Hepatocyte (in vitro differentiated cells): ENCODE results near the gene SYCE1L. TPM values are rescaled to one million over a fixed set of nuclear protein-coding genes. Genes with fewer than 3 reads are reported as not detected.

Source experiments
- DNase-seq: peaks from one replicate; pipeline ENCODE4 v3.0.0-alpha.2; 2016; ENCODE audit warnings: low spot score
- H2AFZ ChIP-seq: fragments of 200-600 bp; sonication (generic); 2 replicates; pipeline ENCODE4 v1.6.0; 2016; ENCODE audit warnings: antibody characterized with exemption, mild to moderate bottlenecking
- H3K27ac ChIP-seq: fragments of 200-600 bp; sonication (generic); 2 replicates; pipeline ENCODE4 v1.5.1; 2016; ENCODE audit warnings: mild to moderate bottlenecking
- H3K27me3 ChIP-seq: fragments of 200-600 bp; sonication (generic); 2 replicates; pipeline ENCODE4 v1.6.1; 2016
- H3K36me3 ChIP-seq: fragments of 200-600 bp; sonication (generic); replicated peaks from 2 replicates; pipeline ENCODE4 v1.5.1; 2016; ENCODE audit warnings: low read depth; ENCODE audit not compliant: insufficient read depth
- H3K4me1 ChIP-seq: fragments of 200-600 bp; sonication (generic); 2 replicates; pipeline ENCODE4 v1.5.1; 2016; ENCODE audit warnings: mild to moderate bottlenecking, moderate library complexity; ENCODE audit not compliant: insufficient read depth
- H3K4me2 ChIP-seq: fragments of 200-600 bp; sonication (generic); 2 replicates; pipeline ENCODE4 v1.6.0; 2016
- H3K4me3 ChIP-seq: fragments of 200-600 bp; sonication (generic); 2 replicates; pipeline ENCODE4 v1.5.1; 2016; ENCODE audit warnings: mild to moderate bottlenecking
- H3K79me2 ChIP-seq: fragments of 200-600 bp; sonication (generic); 2 replicates; pipeline ENCODE4 v1.6.0; 2017; ENCODE audit warnings: mild to moderate bottlenecking
- H3K9me2 ChIP-seq: fragments of 200-600 bp; sonication (generic); replicated peaks from 2 replicates; pipeline ENCODE4 v1.6.0; 2017; ENCODE audit warnings: mild to moderate bottlenecking; ENCODE audit not compliant: insufficient read depth
- H3K9me3 ChIP-seq: fragments of 200-600 bp; sonication (generic); 2 replicates; pipeline ENCODE4 v1.5.1; 2016; ENCODE audit warnings: low read depth, mild to moderate bottlenecking
- H4K20me1 ChIP-seq: fragments of 200-600 bp; sonication (generic); 2 replicates; pipeline ENCODE4 v1.6.0; 2016; ENCODE audit warnings: mild to moderate bottlenecking; ENCODE audit not compliant: insufficient read depth, poor library complexity, severe bottlenecking
- CTCF ChIP-seq: fragments of 200-600 bp; sonication (generic); IDR thresholded peaks from 2 replicates; pipeline ENCODE4 v1.5.1; 2016; ENCODE audit warnings: antibody characterized with exemption, mild to moderate bottlenecking; ENCODE audit not compliant: poor library complexity
- EZH2 ChIP-seq: fragments of 200-600 bp; sonication (generic); IDR thresholded peaks from 2 replicates; pipeline ENCODE4 v1.6.1; 2016; ENCODE audit warnings: antibody characterized with exemption, mild to moderate bottlenecking, borderline replicate concordance
- EZH2phosphoT487 ChIP-seq: fragments of 200-600 bp; sonication (generic); IDR thresholded peaks from one replicate; pipeline ENCODE4 v1.6.1; 2018; ENCODE audit warnings: antibody characterized with exemption, mild to moderate bottlenecking, low read depth, moderate library complexity; ENCODE audit not compliant: unreplicated experiment, severe bottlenecking
- WGBS: methylation state at CpG from one replicate; pipeline ENCODE4 v1.1.6; 2016; ENCODE audit warnings: low lambda C conversion rate; ENCODE audit errors: missing lambda C conversion rate; 5-methylcytosine and 5-hydroxymethylcytosine counted together
- polyA plus RNA-seq: library from polyadenylated mRNA; unstranded; fragments of >200 nt; fragmentation: Nextera tagmentation; extraction: Ambion mirVana; gene quantifications from 2 replicates; pipeline ENCODE4 v1.2.1, GENCODE V29; 2016
- total RNA-seq: library from RNA; depleted of rRNA; stranded (reverse); fragments of >200 nt; gene quantifications from 2 replicates; pipeline ENCODE4 v1.2.3, GENCODE V29; 2014

SYCE1L gene
- total and polyA plus RNA-seq, 2 experiments from 2014 or later, result 2.6 to 8.2 TPM

- Histone ChIP-seq H3K79me2 (peaks cover 22% of the 10 kb centered on the region), H3K4me3 (peak within 1 kb of the TSS; percentile 38), H2AFZ (peak within 1 kb of the TSS; percentile 86), H4K20me1 (no peaks in the 10 kb centered on the region), H3K36me3 (no peaks in the 10 kb centered on the region), H3K27me3 (no peaks in the 10 kb centered on the region), H3K4me1 (peaks cover 8% of the 10 kb centered on the region), H3K9me2 (no peaks in the 10 kb centered on the region), H3K4me2 (peak within 1 kb of the TSS; percentile 87), H3K9me3 (no peaks in the 10 kb centered on the region), H3K27ac (peak within 1 kb of the TSS; percentile 85)
- TF ChIP-seq EZH2 (no peak), CTCF (no peak), EZH2phosphoT487 (no peak)
- under 1% methylated on average over 63 of the region's 63 CpGs for WGBS
- peak; percentile 98 for DNase-seq
Measured at GRCh38 chr16:77190478-77191258, 8.5 kb upstream of the SYCE1L start, which contains the start of gene MON1B. Gene MON1B, plus strand, starts transcription at chr16:77191190. Its CDS starts 296 bp downstream, at chr16:77191486.

GRCh38 chr16:77191259-77191969 lies 7.8 kb upstream of the SYCE1L start:
- H2AFZ ChIP-seq, result peak overlapping the region; percentile 86
- DNase-seq, result peak; percentile 26
- peaks cover 8% of the 10 kb centered on the region for H3K4me1 ChIP-seq
- no peaks in the 10 kb centered on the region for H3K36me3 ChIP-seq
- H3K79me2 ChIP-seq, result peaks cover 22% of the 10 kb centered on the region
- H3K4me3 ChIP-seq, result peak overlapping the region; percentile 38
- TF ChIP-seq EZH2, result no peak
- no peak for TF ChIP-seq EZH2phosphoT487
- no peak for TF ChIP-seq CTCF
- H3K9me2 ChIP-seq, result no peaks in the 10 kb centered on the region
- H3K27ac ChIP-seq, result peak overlapping the region; percentile 85
- H4K20me1 ChIP-seq, result no peaks in the 10 kb centered on the region
- peak overlapping the region; percentile 87 for H3K4me2 ChIP-seq
- H3K9me3 ChIP-seq, result no peaks in the 10 kb centered on the region
- H3K27me3 ChIP-seq, result no peaks in the 10 kb centered on the region
- WGBS, result 6% methylated on average over 24 of the region's 24 CpGs

GRCh38 chr16:77193377-77193776 lies 5.8 kb upstream of the SYCE1L start:
- H3K36me3 ChIP-seq, result no peaks in the 10 kb centered on the region
- DNase-seq, result no peak
- no peaks in the 10 kb centered on the region for H3K9me2 ChIP-seq
- 95% methylated on average over 13 of the region's 13 CpGs for WGBS
- H3K4me3 ChIP-seq, result no peak overlapping the region
- peaks cover 8% of the 10 kb centered on the region for H3K4me1 ChIP-seq
- no peaks in the 10 kb centered on the region for H3K27me3 ChIP-seq
- H3K27ac ChIP-seq, result no peak overlapping the region
- TF ChIP-seq EZH2phosphoT487 (no peak), CTCF (no peak), EZH2 (no peak)
- no peak overlapping the region for H2AFZ ChIP-seq
- H3K9me3 ChIP-seq, result no peaks in the 10 kb centered on the region
- no peaks in the 10 kb centered on the region for H4K20me1 ChIP-seq
- H3K79me2 ChIP-seq, result peaks cover 22% of the 10 kb centered on the region
- no peak overlapping the region for H3K4me2 ChIP-seq
